Left lung (tissue), 10 donors: ENCODE data around the gene LTBP1. TPM values are rescaled to one million over a fixed set of nuclear protein-coding genes. Genes with fewer than 3 reads are reported as not detected.

ENCODE experiments used
- ATAC-seq: fragments of 200-7000 bp; cut with Tn5 transposase; one replicate; pipeline ENCODE4 v1.9.1; 2020; ENCODE audit warnings: moderate library complexity
- DNase-seq, 4 donors: peaks; one replicate each; pipeline ENCODE4 v3.0.0-alpha.2; 2013 to 2020
- H3K27ac ChIP-seq, 2 donors: fragments of 200-600 bp; sonication (generic) in 1 of 2; one replicate each; pipeline versions ENCODE4 v1.5.0 to v1.8.0; 2020 to 2021
- H3K27me3 ChIP-seq, 2 donors: fragments of 200-600 bp; sonication (generic) in 1 of 2; one replicate each; pipeline versions ENCODE4 v1.5.0 to v1.8.0; 2020 to 2021
- H3K36me3 ChIP-seq, 2 donors: fragments of 200-600 bp; sonication (generic) in 1 of 2; one replicate each; pipeline versions ENCODE4 v1.5.0 to v1.8.0; 2020 to 2021
- H3K4me1 ChIP-seq, 2 donors: fragments of 200-600 bp; one replicate each; pipeline ENCODE4 v1.8.0; 2021
- H3K4me3 ChIP-seq, 2 donors: fragments of 200-600 bp; sonication (generic) in 1 of 2; one replicate each; pipeline versions ENCODE4 v1.5.0 to v1.8.0; 2020 to 2021; ENCODE audit warnings: mild to moderate bottlenecking in 1 of 2
- H3K9me3 ChIP-seq, 2 donors: fragments of 200-600 bp; sonication (generic) in 1 of 2; one replicate each; pipeline versions ENCODE4 v1.5.0 to v1.8.0; 2020 to 2021
- intact Hi-C, 2 donors: fragments of 100-400 bp; cut with DNase I; formaldehyde crosslinking; loops; one replicate each; pipeline versions ENCODE4 v1.11.2 to v1.14.2; 2022
- polyA plus RNA-seq, 6 donors: library from polyadenylated mRNA; unstranded; fragments of 120-200 nt; gene quantifications; one replicate each; pipeline ENCODE4 v1.2.1, GENCODE V29; 2013; ENCODE audit not compliant: insufficient read length in 6 of 6
- total RNA-seq, 2 donors: library from RNA; stranded (reverse); fragmentation: NEBNext Ultra II Directional; extraction: Animal tissue kit (Norgen Biotek cat#: 25700); gene quantifications; one replicate each; pipeline ENCODE4 v1.2.1, GENCODE V29; 2021
- TF ChIP-seq, protein P1 (sequence below), 2 donors: fragments of 200-600 bp; sonication (generic) in 1 of 2; IDR thresholded peaks; one replicate each; pipeline versions ENCODE4 v1.5.0 to v1.8.0; 2021; ENCODE audit warnings: antibody characterized with exemption in 2 of 2
- donor health status: DM: no; HTN: yes; CAD: no.
- donor health status: DM: no; HTN: no; CAD: no.

The LTBP1 gene
- total and polyA plus RNA-seq, 8 donors: 35.4 to 81.2 (median 50.9) TPM

DNA sequence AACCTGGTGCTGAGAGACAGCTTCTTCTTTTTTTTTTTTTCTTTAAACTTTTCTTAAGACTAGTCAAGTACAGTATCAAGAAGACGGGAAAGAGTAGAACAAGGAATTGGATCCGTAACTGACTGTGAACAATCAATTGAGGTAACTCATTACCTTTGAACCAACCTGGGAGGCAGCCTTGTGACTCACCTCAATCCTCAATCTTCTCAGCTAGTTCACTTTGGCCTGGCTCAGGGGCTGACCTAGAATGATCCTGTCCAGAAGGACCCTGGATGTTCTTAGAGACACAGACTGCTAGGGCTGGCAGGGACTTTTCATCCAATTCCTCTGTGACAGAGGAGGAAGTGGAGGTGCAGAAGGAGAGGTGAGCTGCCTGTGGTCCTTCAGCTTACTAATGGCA lies 1.5 kb upstream of the LTBP1 start:
- no peak for DNase-seq
- TF ChIP-seq, protein P1, sequence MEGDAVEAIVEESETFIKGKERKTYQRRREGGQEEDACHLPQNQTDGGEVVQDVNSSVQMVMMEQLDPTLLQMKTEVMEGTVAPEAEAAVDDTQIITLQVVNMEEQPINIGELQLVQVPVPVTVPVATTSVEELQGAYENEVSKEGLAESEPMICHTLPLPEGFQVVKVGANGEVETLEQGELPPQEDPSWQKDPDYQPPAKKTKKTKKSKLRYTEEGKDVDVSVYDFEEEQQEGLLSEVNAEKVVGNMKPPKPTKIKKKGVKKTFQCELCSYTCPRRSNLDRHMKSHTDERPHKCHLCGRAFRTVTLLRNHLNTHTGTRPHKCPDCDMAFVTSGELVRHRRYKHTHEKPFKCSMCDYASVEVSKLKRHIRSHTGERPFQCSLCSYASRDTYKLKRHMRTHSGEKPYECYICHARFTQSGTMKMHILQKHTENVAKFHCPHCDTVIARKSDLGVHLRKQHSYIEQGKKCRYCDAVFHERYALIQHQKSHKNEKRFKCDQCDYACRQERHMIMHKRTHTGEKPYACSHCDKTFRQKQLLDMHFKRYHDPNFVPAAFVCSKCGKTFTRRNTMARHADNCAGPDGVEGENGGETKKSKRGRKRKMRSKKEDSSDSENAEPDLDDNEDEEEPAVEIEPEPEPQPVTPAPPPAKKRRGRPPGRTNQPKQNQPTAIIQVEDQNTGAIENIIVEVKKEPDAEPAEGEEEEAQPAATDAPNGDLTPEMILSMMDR (IDR thresholded peaks at IDR 0.05): no peak
- H3K27ac ChIP-seq: no peak overlapping the region
- no peaks in the 10 kb centered on the region for H3K9me3 ChIP-seq
- intact Hi-C loops: no loop called here
- peaks cover 0 to 40% of the 10 kb centered on the region in 2 donors for H3K27me3 ChIP-seq
- H3K4me3 ChIP-seq: no peak overlapping the region
- H3K4me1 ChIP-seq: peaks cover 0 to 12% of the 10 kb centered on the region in 2 donors
- no peaks in the 10 kb centered on the region for H3K36me3 ChIP-seq
- no peak for ATAC-seq

DNA sequence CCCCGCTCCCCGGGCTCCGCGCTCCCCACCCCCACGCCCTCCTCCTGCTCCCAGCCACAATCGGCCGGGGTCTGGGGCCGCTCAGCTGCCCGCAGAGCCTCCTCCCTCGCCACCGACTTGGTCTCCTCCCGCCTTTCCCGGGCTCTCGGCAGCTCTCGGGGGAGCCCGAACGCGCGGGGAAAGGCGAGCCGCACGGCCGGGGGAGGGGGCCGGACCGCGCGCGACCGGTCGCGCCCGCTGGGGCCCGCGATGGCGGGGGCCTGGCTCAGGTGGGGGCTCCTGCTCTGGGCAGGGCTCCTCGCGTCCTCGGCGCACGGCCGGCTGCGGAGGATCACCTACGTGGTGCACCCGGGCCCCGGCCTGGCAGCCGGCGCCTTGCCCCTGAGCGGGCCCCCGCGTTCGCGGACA lies 327 bp downstream of the LTBP1 start:
- peak; percentile 8 for ATAC-seq
- Histone ChIP-seq H3K27ac (peak overlapping the region; percentile 13 to 56), H3K4me1 (peaks cover 0 to 12% of the 10 kb centered on the region in 2 donors), H3K9me3 (no peaks in the 10 kb centered on the region), H3K27me3 (peaks cover 0 to 48% of the 10 kb centered on the region in 2 donors), H3K36me3 (no peaks in the 10 kb centered on the region), H3K4me3 (peak overlapping the region; percentile 63 to 69)
- DNase-seq: no peak
- TF ChIP-seq, protein P1 (IDR thresholded peaks at IDR 0.05): no peak
- intact Hi-C loops: no loop called here

DNA sequence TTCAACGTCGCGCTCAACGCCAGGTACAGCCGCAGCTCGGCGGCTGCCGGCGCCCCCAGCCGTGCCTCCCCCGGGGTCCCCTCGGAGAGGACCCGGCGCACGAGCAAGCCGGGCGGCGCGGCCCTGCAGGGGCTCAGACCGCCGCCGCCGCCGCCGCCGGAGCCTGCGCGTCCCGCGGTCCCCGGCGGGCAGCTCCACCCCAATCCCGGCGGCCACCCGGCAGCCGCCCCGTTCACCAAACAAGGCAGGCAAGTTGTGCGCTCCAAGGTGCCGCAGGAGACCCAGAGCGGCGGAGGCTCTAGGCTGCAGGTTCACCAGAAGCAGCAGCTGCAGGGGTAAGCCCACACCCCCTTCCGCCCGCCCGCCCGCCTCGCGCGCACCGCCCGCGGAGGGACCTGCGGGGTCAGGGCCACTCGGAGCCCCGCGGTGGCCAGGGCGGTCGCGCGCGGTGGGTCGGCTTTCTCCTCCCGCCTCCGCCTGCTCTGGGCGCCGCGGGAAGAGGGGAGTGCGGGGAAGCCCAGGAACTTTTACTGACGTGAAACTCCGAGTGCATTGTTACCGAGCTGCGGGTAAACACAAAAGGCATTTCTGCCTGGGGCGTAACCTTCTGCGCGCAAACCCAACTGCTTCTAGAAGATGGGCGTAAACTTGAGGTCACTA lies 861 bp downstream of the LTBP1 start:
- Histone ChIP-seq H3K4me1 (peaks cover 0 to 12% of the 10 kb centered on the region in 2 donors), H3K36me3 (no peaks in the 10 kb centered on the region), H3K9me3 (no peaks in the 10 kb centered on the region), H3K27me3 (peaks cover 0 to 53% of the 10 kb centered on the region in 2 donors), H3K4me3 (peak overlapping the region; percentile 63 to 69), H3K27ac (peak overlapping the region; percentile 13 to 56)
- ATAC-seq (peak; percentile 47), DNase-seq (peak; percentile 26 to 84 (median 48))
- TF ChIP-seq, protein P1 (IDR thresholded peaks at IDR 0.05): no peak
- intact Hi-C loops: no loop called here

DNA sequence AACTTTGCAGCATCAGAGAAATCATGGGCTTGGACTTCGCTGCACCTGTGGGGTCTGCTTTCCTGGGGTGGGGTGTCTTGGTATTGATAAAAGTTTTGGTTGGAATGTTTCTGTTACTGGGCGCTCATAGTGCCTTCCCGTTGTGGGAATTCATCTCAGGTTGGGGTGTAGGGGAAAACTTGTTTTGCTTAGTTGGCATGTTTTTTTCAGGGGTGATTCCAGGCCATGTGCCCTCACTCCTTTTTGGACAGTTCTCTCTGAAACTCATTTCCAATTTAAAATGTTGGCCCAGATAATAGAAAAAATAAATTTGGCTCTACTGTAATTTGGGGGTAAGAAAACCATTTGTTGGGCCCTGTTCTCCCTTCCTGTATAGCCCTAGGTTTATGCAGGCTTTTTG lies 1.5 kb downstream of the LTBP1 start:
- Histone ChIP-seq H3K36me3 (no peaks in the 10 kb centered on the region), H3K4me1 (peaks cover 0 to 12% of the 10 kb centered on the region in 2 donors), H3K27me3 (peaks cover 0 to 56% of the 10 kb centered on the region in 2 donors), H3K27ac (no peak overlapping the region), H3K9me3 (no peaks in the 10 kb centered on the region), H3K4me3 (peak overlapping the region; percentile 63 to 69)
- ATAC-seq (no peak), DNase-seq (no peak)
- intact Hi-C loops: no loop called here
- TF ChIP-seq, protein P1 (IDR thresholded peaks at IDR 0.05): no peak

DNA sequence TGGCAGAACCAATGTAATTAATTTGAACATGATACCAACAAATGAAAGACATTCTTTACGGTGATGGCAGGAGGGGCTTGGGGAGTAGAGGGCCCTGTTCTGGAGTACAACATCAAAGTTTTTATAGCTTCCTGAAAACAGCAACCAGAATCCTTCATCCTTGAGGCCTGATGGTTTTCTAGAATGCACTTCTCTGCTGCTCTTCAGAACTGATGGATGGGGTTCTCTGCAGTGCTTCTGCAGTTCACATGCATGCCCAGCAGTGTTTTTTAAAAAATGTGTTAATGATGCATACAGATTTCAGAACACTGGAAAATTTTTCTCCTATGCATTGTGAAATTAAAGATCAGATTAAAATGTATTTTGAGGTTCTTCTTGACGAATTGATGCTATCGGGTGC lies 2.5 kb downstream of the LTBP1 start:
- Histone ChIP-seq H3K27me3 (peaks cover 0 to 56% of the 10 kb centered on the region in 2 donors), H3K4me3 (no peak overlapping the region), H3K27ac (no peak overlapping the region), H3K36me3 (no peaks in the 10 kb centered on the region), H3K9me3 (no peaks in the 10 kb centered on the region), H3K4me1 (peaks cover 0 to 12% of the 10 kb centered on the region in 2 donors)
- DNase-seq (no peak), ATAC-seq (no peak)
- TF ChIP-seq, protein P1 (IDR thresholded peaks at IDR 0.05): no peak
- intact Hi-C loops: no loop called here
